GM10266 (cell line): ENCODE measurements around the gene C17orf75.
"Not testable (repeated sequence)": the region's sequence is repeated elsewhere in the genome, so short reads cannot be mapped to it uniquely, and the experiment has no call there.

Source experiments
- DNase-seq: peaks from one replicate; pipeline ENCODE4 v3.0.0; 2012; ENCODE audit errors: extremely low spot score
- TF ChIP-seq, protein P1 (sequence below): IDR thresholded peaks from 2 replicates; pipeline ENCODE4 v1.5.1; 2012; ENCODE audit warnings: mild to moderate bottlenecking, low read depth; ENCODE audit not compliant: control insufficient read depth, insufficient read depth; ENCODE audit errors: missing control alignments

The C17orf75 gene

DNA sequence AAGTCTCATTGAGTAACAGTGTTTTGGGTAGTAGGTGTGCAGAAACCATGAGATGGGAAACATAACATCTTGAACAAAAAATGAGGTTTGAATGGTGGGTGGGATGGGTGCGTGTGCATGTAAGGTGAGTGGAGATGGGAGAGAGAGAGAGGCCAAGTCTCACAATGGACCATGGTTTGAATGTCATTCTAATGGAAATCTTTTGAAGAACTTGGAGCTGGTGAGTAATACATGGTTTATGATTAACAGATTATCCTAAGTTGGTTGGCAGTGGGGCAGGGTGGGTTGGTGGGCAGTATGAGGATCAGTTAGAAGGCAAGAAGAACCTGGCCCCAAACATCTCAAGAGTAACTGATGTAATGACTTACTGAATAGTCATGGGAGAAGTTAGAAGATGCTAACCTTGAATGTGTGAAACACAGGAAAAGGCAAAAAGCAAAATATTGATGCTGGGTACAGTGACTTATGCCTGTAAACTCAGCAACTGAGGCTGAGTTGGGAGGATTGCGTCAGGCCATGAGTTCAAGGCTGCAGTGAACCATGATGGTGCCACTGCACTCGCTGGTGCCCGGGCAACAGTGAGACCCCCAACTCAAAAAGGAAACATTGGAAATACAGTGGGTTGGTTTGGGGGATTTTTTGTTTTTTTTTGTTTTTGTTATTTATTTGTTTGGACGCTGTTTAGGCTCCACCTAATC, 40.7 kb upstream of the C17orf75 start:
- DNase-seq = no peak
- TF ChIP-seq, protein P1, sequence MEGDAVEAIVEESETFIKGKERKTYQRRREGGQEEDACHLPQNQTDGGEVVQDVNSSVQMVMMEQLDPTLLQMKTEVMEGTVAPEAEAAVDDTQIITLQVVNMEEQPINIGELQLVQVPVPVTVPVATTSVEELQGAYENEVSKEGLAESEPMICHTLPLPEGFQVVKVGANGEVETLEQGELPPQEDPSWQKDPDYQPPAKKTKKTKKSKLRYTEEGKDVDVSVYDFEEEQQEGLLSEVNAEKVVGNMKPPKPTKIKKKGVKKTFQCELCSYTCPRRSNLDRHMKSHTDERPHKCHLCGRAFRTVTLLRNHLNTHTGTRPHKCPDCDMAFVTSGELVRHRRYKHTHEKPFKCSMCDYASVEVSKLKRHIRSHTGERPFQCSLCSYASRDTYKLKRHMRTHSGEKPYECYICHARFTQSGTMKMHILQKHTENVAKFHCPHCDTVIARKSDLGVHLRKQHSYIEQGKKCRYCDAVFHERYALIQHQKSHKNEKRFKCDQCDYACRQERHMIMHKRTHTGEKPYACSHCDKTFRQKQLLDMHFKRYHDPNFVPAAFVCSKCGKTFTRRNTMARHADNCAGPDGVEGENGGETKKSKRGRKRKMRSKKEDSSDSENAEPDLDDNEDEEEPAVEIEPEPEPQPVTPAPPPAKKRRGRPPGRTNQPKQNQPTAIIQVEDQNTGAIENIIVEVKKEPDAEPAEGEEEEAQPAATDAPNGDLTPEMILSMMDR = no peak

DNA sequence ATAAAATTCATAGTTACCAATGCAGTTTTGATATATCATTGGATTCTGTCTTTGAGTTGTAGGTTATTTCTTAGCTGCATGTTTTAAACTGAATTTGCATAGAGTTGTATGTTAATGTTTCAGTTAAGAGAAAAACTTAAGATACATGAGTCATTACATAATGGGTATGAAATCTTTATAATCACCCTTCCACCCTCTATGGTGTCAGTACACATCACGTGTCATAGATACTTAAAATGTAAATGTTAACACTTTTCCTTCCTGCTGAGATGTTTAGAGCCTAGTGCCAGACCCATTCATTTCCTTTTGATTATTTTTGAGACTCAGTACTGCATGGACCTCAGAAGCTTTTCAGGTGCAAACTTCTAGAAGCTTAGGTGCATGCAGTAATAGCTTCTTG, 28.5 kb upstream of the C17orf75 start:
- TF ChIP-seq, protein P1 = no peak
- DNase-seq = no peak

DNA sequence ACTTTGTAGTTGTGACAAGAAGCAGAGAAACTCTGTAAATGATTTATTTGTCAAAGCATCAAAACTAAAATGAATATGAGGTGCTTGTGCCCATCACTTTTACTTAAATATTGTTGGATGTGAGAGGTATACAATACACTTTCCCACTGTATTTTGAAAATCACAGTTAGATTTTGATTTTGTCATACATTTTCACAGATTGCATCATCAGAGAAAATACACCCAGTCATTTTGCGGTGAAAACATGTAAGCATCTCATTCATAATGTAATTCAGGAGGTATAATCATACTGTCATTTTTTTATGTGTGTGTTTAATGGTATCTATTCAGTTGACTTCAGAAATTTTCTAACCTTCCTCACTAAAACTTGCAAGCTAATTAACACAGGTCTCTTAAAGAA, 19.3 kb upstream of the C17orf75 start:
- TF ChIP-seq, protein P1 = no peak
- DNase-seq = no peak

DNA sequence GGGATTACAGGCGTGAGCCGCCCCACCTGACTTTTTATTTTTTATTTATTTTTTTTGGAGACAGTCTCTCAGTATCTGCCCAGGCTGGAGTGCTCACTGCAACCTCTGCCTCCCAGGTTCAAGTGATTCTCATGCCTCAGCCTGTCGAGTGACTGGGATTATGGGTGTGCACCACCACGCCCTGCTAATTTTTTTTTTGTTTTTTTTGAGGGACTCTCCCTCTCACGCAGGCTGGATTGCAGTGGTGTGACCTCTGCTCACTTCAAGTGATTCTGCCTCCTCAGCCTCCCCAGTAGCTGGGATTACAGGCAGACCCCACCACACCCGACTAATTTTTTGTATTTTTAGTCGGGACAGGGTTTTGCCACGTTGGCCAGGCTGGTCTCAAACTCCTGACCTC, 15.6 kb upstream of the C17orf75 start:
- TF ChIP-seq, protein P1 = no peak
- no peak for DNase-seq

DNA sequence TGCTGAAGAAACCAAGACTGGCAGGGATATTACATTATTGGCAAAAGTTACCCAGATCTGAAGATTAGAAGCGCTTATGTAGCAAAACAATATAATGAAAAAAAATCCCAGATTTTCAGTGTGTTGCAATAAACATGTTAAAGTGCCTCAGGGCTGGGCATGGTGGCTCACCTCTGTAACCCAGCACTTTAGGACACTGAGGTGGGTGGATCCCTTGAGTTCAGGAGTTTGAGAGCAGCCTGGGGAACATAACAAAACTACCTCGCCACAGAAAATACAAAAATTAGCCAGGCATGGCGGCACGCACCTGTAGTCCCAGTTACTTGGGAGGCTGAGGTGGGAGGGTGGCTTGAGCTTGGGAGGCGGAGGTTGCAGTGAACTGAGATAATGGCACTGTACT, 14.8 kb upstream of the C17orf75 start:
- DNase-seq = no peak
- TF ChIP-seq, protein P1 = no peak

DNA sequence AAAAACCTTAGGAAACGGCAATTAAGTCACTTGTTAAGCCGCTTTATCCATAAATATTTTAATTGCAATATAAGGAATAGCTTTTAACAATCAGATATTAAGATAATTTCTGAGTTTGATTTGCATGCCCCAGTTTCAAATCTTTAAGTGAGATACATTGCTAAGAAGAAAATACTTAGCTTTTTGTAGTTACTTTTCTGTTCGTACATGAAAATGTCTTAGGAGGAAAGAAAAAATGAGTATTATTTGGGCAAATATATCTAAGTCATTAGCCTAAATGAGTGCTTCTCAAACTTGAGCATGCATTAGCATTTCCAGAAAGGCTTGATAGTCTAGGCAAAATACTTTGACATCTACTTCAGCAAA, 14.4 kb upstream of the C17orf75 start:
- DNase-seq = no peak
- TF ChIP-seq, protein P1 = no peak

DNA sequence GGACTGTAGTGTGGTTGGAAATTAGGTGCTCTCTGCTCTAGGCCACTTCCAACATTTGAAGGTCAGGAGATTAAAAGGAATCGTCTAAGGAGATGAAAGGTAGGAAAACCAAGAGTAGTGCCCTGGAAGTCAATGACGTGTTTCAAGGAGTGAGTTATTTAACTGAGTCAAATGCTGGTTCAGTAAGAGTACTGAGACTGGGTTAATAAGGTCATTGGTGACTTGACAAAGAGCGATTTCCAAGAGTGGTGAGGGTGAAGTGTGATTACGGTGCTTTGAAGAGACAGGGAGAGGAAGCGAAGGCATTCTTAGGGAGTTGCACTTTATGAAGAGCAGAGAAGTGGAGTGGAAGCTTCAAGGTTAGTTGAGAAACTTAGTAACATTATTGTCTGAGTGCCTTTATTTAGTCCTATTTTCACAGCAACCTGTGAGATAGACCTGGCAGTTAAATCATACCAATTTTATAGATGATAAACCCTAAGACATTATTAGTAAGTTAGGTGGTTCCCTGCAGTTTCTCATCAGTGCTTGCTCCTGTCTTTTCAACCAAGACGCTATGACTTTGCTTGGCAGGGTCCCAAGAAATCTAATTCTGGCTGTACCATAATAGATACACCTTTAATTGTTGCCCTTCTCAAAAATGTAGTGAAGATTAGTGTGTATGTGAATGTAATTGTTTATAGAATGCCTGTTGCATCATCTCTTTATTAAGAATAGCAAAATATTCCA, 13.8 kb upstream of the C17orf75 start:
- no peak for DNase-seq
- TF ChIP-seq, protein P1 = no peak

DNA sequence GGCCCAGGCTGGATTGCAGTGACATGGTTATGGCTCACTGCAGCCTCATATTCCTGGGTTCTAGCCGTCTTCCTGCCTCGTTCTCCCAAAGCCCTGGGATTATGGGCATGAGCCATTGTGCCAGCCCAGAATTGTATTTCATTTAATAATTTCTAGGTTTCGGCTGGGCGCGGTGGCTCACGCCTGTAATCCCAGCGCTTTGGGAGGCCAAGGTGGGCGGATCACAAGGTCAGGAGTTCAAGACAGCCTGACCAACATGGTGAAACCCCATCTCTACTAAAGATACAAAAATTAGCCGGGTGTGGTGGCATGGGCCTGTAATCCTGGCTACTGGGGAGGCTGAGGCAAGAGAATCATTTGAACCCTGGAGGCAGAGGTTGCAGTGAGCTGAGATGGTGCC, 10.8 kb upstream of the C17orf75 start:
- DNase-seq = not testable (repeated sequence)
